GM21526 (cell line): ENCODE data around the gene FETUB.
"Not testable (repeated sequence)": the region's sequence is repeated elsewhere in the genome, so short reads cannot be mapped to it uniquely, and the experiment has no call there.

Experiments used
- ATAC-seq: cut with Tn5 transposase; IDR thresholded peaks from one replicate; pipeline ENCODE4 v1.9.1; 2021; ENCODE audit warnings: moderate library complexity; ENCODE audit not compliant: unreplicated experiment, low FRiP score

FETUB gene

GRCh38 chr3:186630950-186631641 lies 9.1 kb upstream of the FETUB start:
- ATAC-seq = no peak

- no peak for ATAC-seq
These were observed 6.7 kb upstream of the FETUB start for GRCh38 chr3:186633481-186633880.

DNA sequence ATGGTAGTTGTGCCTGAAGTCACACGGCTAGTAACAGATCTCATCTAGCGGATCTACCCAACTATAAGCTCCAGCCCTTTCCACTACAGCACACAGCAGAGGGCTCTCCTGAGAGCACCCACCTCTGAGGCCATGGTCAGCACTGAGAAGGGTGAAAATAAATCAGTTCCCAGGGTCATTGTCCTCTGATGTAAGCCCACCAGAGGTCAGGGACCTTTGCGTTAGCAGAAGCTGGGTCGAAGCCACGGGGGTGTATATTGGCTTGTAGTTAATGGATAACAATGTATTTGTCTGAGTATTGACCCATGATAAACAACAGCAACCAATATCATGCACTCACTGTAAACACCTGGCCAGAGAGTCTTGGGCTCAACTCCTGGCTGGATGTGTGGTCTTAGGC lies 6.0 kb upstream of the FETUB start:
- ATAC-seq = not testable (repeated sequence)

- no peak for ATAC-seq
These were observed 4.7 kb upstream of the FETUB start for GRCh38 chr3:186635532-186635931.

DNA sequence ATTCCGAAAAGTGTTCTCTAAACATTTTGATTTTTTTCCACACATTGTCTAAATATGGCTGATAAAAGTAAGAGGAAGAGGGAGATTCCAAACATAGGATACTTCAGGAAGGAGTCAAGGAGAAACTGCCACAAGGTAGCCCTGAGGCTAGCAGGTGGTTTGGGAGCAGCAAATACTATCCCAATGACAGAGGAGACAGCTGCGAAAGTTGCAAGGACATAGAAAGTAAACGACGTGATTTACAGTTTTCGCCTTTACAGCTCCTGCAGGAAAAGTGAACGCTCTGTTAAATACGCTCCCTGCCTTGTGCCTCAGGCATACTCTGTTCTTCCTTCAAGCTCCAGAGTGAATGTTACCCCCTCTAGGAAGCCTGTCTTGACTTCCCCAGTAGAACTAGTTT lies 3.7 kb upstream of the FETUB start:
- no peak for ATAC-seq

- no peak for ATAC-seq
These were observed 2.5 kb upstream of the FETUB start for GRCh38 chr3:186637686-186638085.

- no peak for ATAC-seq
These were observed 1.9 kb upstream of the FETUB start for GRCh38 chr3:186638259-186638658.

- ATAC-seq = no peak
These were observed 247 bp downstream of the FETUB start for GRCh38 chr3:186640473-186640818.

GRCh38 chr3:186640929-186641328 lies 730 bp downstream of the FETUB start:
- ATAC-seq = no peak

- no peak for ATAC-seq
These were observed 1.8 kb downstream of the FETUB start for GRCh38 chr3:186642014-186642413.

- ATAC-seq = no peak
These were observed 3.3 kb downstream of the FETUB start for GRCh38 chr3:186643493-186643892.

- ATAC-seq = no peak
These were observed 4.5 kb downstream of the FETUB start for GRCh38 chr3:186644683-186645082.

GRCh38 chr3:186646106-186646505 lies 5.9 kb downstream of the FETUB start:
- ATAC-seq = no peak

DNA sequence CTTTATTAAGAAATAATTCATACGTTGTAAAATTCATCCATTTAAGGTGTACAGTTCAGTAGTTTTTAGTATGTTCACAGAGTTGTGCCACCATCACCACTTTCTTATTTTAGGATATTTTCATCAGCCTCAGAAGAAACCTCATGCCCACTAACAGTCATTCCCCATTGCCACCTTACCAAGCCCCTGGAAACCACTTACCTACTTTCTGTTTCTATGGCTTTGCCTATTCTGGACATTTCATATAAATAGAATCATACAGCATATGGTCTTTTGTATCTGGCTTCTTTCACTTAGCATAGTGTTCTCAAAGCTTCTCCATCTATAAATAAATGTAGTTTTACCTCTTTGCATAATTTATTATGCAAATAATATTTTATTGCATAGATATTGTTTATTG lies 6.6 kb downstream of the FETUB start:
- ATAC-seq = no peak

DNA sequence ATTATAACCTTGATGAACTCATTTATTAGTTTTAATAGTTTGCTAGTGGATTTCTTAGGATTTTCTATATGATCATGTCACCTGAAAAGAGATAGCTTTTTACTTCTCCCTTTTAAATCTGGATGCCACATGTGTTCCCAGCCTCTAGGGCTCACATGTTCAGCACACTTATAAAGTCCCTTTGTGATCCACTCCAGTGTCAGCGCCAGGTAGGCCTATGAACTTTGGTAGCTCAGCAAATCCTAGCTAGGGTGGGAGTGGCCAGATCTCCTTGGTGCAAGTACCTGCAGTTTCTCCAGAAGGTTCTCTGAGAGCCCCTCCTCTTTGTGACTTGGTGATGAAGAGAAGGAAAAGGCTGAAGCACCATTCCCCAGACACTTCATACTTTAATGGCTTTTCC lies 8.7 kb downstream of the FETUB start:
- no peak for ATAC-seq

- no peak for ATAC-seq
These were observed 11.5 kb downstream of the FETUB start for GRCh38 chr3:186651678-186652215.

- ATAC-seq = peak; percentile 92
These were observed 13.0 kb downstream of the FETUB start for GRCh38 chr3:186653080-186653707.

DNA sequence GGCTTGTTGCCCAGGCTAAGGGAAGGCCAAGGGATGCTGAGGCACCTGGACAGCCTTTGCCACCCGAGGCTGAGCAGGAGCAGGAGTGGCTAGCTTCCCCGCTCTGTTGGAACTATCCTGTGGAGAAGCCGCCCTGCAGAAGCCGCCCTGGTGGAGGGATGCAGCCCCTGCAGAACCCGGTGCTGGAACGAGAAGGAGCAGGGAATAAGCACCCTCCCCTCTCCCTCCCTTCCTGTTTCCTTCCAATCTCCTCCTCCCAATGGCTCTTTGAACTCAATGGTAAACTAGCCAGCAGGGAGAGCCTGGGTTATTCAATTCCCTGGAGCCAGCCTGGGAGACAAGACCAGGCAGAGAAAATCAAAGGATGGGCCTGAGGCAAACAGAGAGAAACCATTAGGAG lies 13.8 kb downstream of the FETUB start:
- ATAC-seq = no peak

- no peak for ATAC-seq
These were observed 23.3 kb downstream of the FETUB start for GRCh38 chr3:186663361-186664118.

- ATAC-seq = no peak
These were observed 23.9 kb downstream of the FETUB start for GRCh38 chr3:186664119-186664495.

DNA sequence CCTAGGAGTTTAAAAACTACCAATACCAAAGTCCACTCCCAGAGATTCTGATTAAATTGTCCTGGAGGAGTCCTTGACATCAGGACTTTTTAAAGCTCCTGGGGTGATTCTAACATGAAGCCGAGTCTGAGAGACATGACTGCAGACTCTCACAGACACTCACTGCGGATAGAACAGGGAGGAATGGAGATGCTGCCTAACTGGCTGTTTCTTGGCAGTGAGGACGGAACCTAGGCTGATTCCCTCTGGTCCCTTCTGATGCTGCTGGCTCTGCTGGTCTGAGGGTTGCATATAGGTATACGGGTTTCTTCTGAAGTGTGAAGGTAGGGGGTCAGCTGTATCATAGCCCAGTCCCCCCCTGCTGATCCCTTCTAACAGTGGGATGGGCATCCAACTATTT lies 24.3 kb downstream of the FETUB start:
- no peak for ATAC-seq
